Left kidney (tissue), 8 donors: ENCODE data around the gene PAIP1. TPM values are rescaled to one million over a fixed set of nuclear protein-coding genes. Genes with fewer than 3 reads are reported as not detected.
A peak's percentile ranks its signal among the peaks of the same experiment; 100 is the strongest.
"Not testable (repeated sequence)": the region's sequence is repeated elsewhere in the genome, so short reads cannot be mapped to it uniquely, and the experiment has no call there.

Experiments
- DNase-seq: peaks from one replicate; pipeline ENCODE4 v3.0.0-alpha.2; 2013
- long read RNA-seq, 8 donors: transcript quantifications; one replicate each; lab custom pipeline, GENCODE V29; 2026
- polyA plus RNA-seq: library from polyadenylated mRNA; unstranded; fragments of 120-200 nt; gene quantifications from one replicate; pipeline ENCODE4 v1.2.1, GENCODE V29; 2013; ENCODE audit not compliant: insufficient read length

Gene PAIP1
- polyA plus RNA-seq: 157 TPM
- long read RNA-seq, donor 1, transcript PAIP1-201 (11 exons, 2,782 nt): major isoform, 32 of 62 reads
- long read RNA-seq, donor 1, transcript PAIP1-203 (11 exons, 1,734 nt): minor isoform, 16 of 62 reads
- long read RNA-seq, donor 1, partial matches to known transcripts: 10 of 62 reads
- long read RNA-seq, donor 1, other reads (novel, unspliced or antisense): 0 of 62 reads
- long read RNA-seq, donor 2, transcript PAIP1-203 (11 exons, 1,734 nt): minor isoform, 23 of 67 reads
- long read RNA-seq, donor 2, transcript PAIP1-201 (11 exons, 2,782 nt): major isoform, 31 of 67 reads
- long read RNA-seq, donor 2, partial matches to known transcripts: 12 of 67 reads
- long read RNA-seq, donor 2, other reads (novel, unspliced or antisense): 0 of 67 reads
- long read RNA-seq, donor 3, transcript PAIP1-201 (11 exons, 2,782 nt): major isoform, 18 of 25 reads
- long read RNA-seq, donor 3, transcript PAIP1-203 (11 exons, 1,734 nt): minor isoform, 6 of 25 reads
- long read RNA-seq, donor 3, partial matches to known transcripts: 0 of 25 reads
- long read RNA-seq, donor 3, other reads (novel, unspliced or antisense): 0 of 25 reads
- long read RNA-seq, donor 4, partial matches to known transcripts: 0 of 3 reads
- long read RNA-seq, donor 4, other reads (novel, unspliced or antisense): 0 of 3 reads
- long read RNA-seq, donor 5, transcript PAIP1-203 (11 exons, 1,734 nt): minor isoform, 32 of 102 reads
- long read RNA-seq, donor 5, transcript PAIP1-201 (11 exons, 2,782 nt): major isoform, 51 of 102 reads
- long read RNA-seq, donor 5, partial matches to known transcripts: 16 of 102 reads
- long read RNA-seq, donor 5, other reads (novel, unspliced or antisense): 0 of 102 reads
- long read RNA-seq, donor 6, transcript PAIP1-203 (11 exons, 1,734 nt): minor isoform, 18 of 51 reads
- long read RNA-seq, donor 6, transcript PAIP1-201 (11 exons, 2,782 nt): major isoform, 25 of 51 reads
- long read RNA-seq, donor 6, partial matches to known transcripts: 5 of 51 reads
- long read RNA-seq, donor 6, other reads (novel, unspliced or antisense): 0 of 51 reads
- long read RNA-seq, donor 7, transcript PAIP1-201 (11 exons, 2,782 nt): major isoform, 43 of 93 reads
- long read RNA-seq, donor 7, transcript PAIP1-203 (11 exons, 1,734 nt): minor isoform, 25 of 93 reads
- long read RNA-seq, donor 7, partial matches to known transcripts: 21 of 93 reads
- long read RNA-seq, donor 7, other reads (novel, unspliced or antisense): 0 of 93 reads
- long read RNA-seq, donor 8, transcript PAIP1-201 (11 exons, 2,782 nt): minor isoform, 11 of 26 reads
- long read RNA-seq, donor 8, transcript PAIP1-203 (11 exons, 1,734 nt): major isoform, 14 of 26 reads
- long read RNA-seq, donor 8, partial matches to known transcripts: 0 of 26 reads
- long read RNA-seq, donor 8, other reads (novel, unspliced or antisense): 0 of 26 reads

GRCh38 chr5:43556857-43557542, at the start of gene PAIP1:
Gene PAIP1, minus strand, starts transcription at chr5:43557077. Its CDS starts 231 bp downstream, at chr5:43556846.
- DNase-seq: peak; percentile 82

- DNase-seq: no peak
These were observed 49.5 kb upstream of the PAIP1 start for GRCh38 chr5:43606351-43606750.

- DNase-seq: no peak
These were observed 47.8 kb upstream of the PAIP1 start for GRCh38 chr5:43604699-43605098.

GRCh38 chr5:43603344-43604217, 46.7 kb upstream of the PAIP1 start:
- DNase-seq: peak; percentile 54

GRCh38 chr5:43602461-43603343, 45.8 kb upstream of the PAIP1 start, which contains the start of gene NNT:
Gene NNT, plus strand, starts transcription at chr5:43603180. Its CDS starts 6,016 bp downstream, at chr5:43609196.
- DNase-seq: peak; percentile 65

- DNase-seq: no peak
These were observed 44.8 kb upstream of the PAIP1 start for GRCh38 chr5:43601454-43602260.

GRCh38 chr5:43598927-43599326, 42.0 kb upstream of the PAIP1 start:
- DNase-seq: not testable (repeated sequence)

GRCh38 chr5:43592363-43592762, 35.5 kb upstream of the PAIP1 start:
- DNase-seq: no peak

GRCh38 chr5:43590700-43591099, 33.8 kb upstream of the PAIP1 start:
- no peak for DNase-seq

- DNase-seq: no peak
These were observed 32.4 kb upstream of the PAIP1 start for GRCh38 chr5:43589310-43589709.

- no peak for DNase-seq
These were observed 32.0 kb upstream of the PAIP1 start for GRCh38 chr5:43588842-43589241.

- DNase-seq: no peak
These were observed 27.4 kb upstream of the PAIP1 start for GRCh38 chr5:43584166-43584699.

- no peak for DNase-seq
These were observed 26.8 kb upstream of the PAIP1 start for GRCh38 chr5:43583724-43584123.

GRCh38 chr5:43582082-43583005, 25.5 kb upstream of the PAIP1 start:
- no peak for DNase-seq

- DNase-seq: no peak
These were observed 24.5 kb upstream of the PAIP1 start for GRCh38 chr5:43581398-43581797.

GRCh38 chr5:43580402-43581210, 23.7 kb upstream of the PAIP1 start:
- DNase-seq: not testable (repeated sequence)
